GM08714 (cell line): Measurements from ENCODE around the gene C21orf91.

Experiments
- H3K4me3 ChIP-seq: fragments of 200-500 bp; sonication (Bioruptor generic); 2 replicates; pipeline ENCODE4 v1.5.1; 2014; ENCODE audit warnings: mild to moderate bottlenecking, low read length, inconsistent platforms
- ZNF274 ChIP-seq: IDR thresholded peaks from 2 replicates; pipeline ENCODE4 v1.6.1; 2012; ENCODE audit warnings: mild to moderate bottlenecking, low read depth, low read length

Gene C21orf91

GRCh38 chr21:17789656-17790055 is 29.5 kb downstream of the C21orf91 start:
- no peak for TF ChIP-seq ZNF274
- no peak overlapping the region for H3K4me3 ChIP-seq

GRCh38 chr21:17789069-17789468 is 30.1 kb downstream of the C21orf91 start:
- TF ChIP-seq ZNF274, result no peak
- H3K4me3 ChIP-seq, result no peak overlapping the region

GRCh38 chr21:17786851-17787181 is 32.3 kb downstream of the C21orf91 start:
- no peak for TF ChIP-seq ZNF274
- H3K4me3 ChIP-seq, result no peak overlapping the region; the same call in 1 of the 2 replicates

- no peak overlapping the region for H3K4me3 ChIP-seq
- no peak for TF ChIP-seq ZNF274
Measured at GRCh38 chr21:17786071-17786850, 32.9 kb downstream of the C21orf91 start.

GRCh38 chr21:17785403-17785788 is 33.8 kb downstream of the C21orf91 start:
- H3K4me3 ChIP-seq, result peak overlapping the region; percentile 66; the same call in 1 of the 2 replicates
- TF ChIP-seq ZNF274, result no peak

GRCh38 chr21:17784604-17785402 is 34.4 kb downstream of the C21orf91 start:
- no peak for TF ChIP-seq ZNF274
- peak overlapping the region; percentile 26 for H3K4me3 ChIP-seq

GRCh38 chr21:17784180-17784598 is 35.0 kb downstream of the C21orf91 start:
- no peak for TF ChIP-seq ZNF274
- no peak overlapping the region for H3K4me3 ChIP-seq

GRCh38 chr21:17783481-17784179 is 35.5 kb downstream of the C21orf91 start:
- peak overlapping the region; percentile 54 for H3K4me3 ChIP-seq
- no peak for TF ChIP-seq ZNF274

GRCh38 chr21:17783003-17783402 is 36.2 kb downstream of the C21orf91 start:
- no peak for TF ChIP-seq ZNF274
- H3K4me3 ChIP-seq, result peak overlapping the region; percentile 54; the same call in 1 of the 2 replicates

- TF ChIP-seq ZNF274, result no peak
- H3K4me3 ChIP-seq, result peak overlapping the region; percentile 36; the same call in 1 of the 2 replicates
Measured at GRCh38 chr21:17782051-17782450, 37.1 kb downstream of the C21orf91 start.

GRCh38 chr21:17781524-17781923 is 37.6 kb downstream of the C21orf91 start:
- no peak for TF ChIP-seq ZNF274
- H3K4me3 ChIP-seq, result peak overlapping the region; percentile 29; the same call in 1 of the 2 replicates

GRCh38 chr21:17780539-17780938 is 38.6 kb downstream of the C21orf91 start:
- TF ChIP-seq ZNF274, result no peak
- H3K4me3 ChIP-seq, result no peak overlapping the region; the same call in 1 of the 2 replicates

- no peak for TF ChIP-seq ZNF274
- no peak overlapping the region; the same call in 1 of the 2 replicates for H3K4me3 ChIP-seq
Measured at GRCh38 chr21:17779980-17780379, 39.2 kb downstream of the C21orf91 start.

- H3K4me3 ChIP-seq, result no peak overlapping the region
- TF ChIP-seq ZNF274, result no peak
Measured at GRCh38 chr21:17779496-17779895, 39.7 kb downstream of the C21orf91 start.
